ENCODE results near the gene LCN9.

LCN9 gene

GRCh38 chr9:135712613-135713295 is 49.6 kb downstream of the LCN9 start:
- TF ChIP-seq POLR2AphosphoS5 (IDR thresholded peaks at IDR 0.05; ENCODE audit: low read depth, low read length) = no peak
- no peak for TF ChIP-seq FOXP2 (optimal IDR thresholded peaks at IDR 0.05; ENCODE audit: borderline replicate concordance, extremely low read depth, extremely low read length, insufficient read depth)
- TF ChIP-seq SIN3A (IDR thresholded peaks at IDR 0.05; ENCODE audit: borderline replicate concordance, insufficient read depth, low read length) = no peak
- TF ChIP-seq REST (IDR thresholded peaks at IDR 0.05; ENCODE audit: insufficient read depth in 1 of 2, low read depth in 2 of 2, low read length in 2 of 2) = no peak
- no peak for TF ChIP-seq TAF1 (IDR thresholded peaks at IDR 0.05; ENCODE audit: borderline replicate concordance, insufficient read depth, low read length)

- peak; percentile 89 to 96 for TF ChIP-seq REST (IDR thresholded peaks at IDR 0.05; ENCODE audit: insufficient read depth in 1 of 2, low read depth in 2 of 2, low read length in 2 of 2)
- no peak for TF ChIP-seq POLR2AphosphoS5 (IDR thresholded peaks at IDR 0.05; ENCODE audit: low read depth, low read length)
Observed at GRCh38 chr9:135714242-135715055, 51.3 kb downstream of the LCN9 start.

- TF ChIP-seq FOXP2 (optimal IDR thresholded peaks at IDR 0.05; ENCODE audit: borderline replicate concordance, extremely low read depth, extremely low read length, insufficient read depth) = no peak
- TF ChIP-seq REST (IDR thresholded peaks at IDR 0.05; ENCODE audit: insufficient read depth in 1 of 2, low read depth in 2 of 2, low read length in 2 of 2) = no peak
- TF ChIP-seq SIN3A (IDR thresholded peaks at IDR 0.05; ENCODE audit: borderline replicate concordance, insufficient read depth, low read length) = no peak
- TF ChIP-seq TAF1 (IDR thresholded peaks at IDR 0.05; ENCODE audit: borderline replicate concordance, insufficient read depth, low read length) = no peak
- no peak for TF ChIP-seq POLR2AphosphoS5 (IDR thresholded peaks at IDR 0.05; ENCODE audit: low read depth, low read length)
Observed at GRCh38 chr9:135715056-135715595, 52.0 kb downstream of the LCN9 start.

- TF ChIP-seq REST (IDR thresholded peaks at IDR 0.05; ENCODE audit: insufficient read depth in 1 of 2, low read depth in 2 of 2, low read length in 2 of 2) (peak in 1 of 2 experiments; percentile 80; a peak in 2 of 4 replicates), SIN3A (IDR thresholded peaks at IDR 0.05; ENCODE audit: borderline replicate concordance, insufficient read depth, low read length) (no peak), FOXP2 (optimal IDR thresholded peaks at IDR 0.05; ENCODE audit: borderline replicate concordance, extremely low read depth, extremely low read length, insufficient read depth) (no peak)
Observed at GRCh38 chr9:135716045-135716444, 52.9 kb downstream of the LCN9 start.
